HEK293 (cell line): ENCODE data around the gene ODF2.
"Not testable (repeated sequence)": the region's sequence is repeated elsewhere in the genome, so short reads cannot be mapped to it uniquely, and the experiment has no call there.

Experiments
- CTCF ChIA-PET: fragments of 350-600 bp; formaldehyde crosslinking; extraction: SDS; loops from one replicate; lab custom pipeline; 2021; ENCODE audit warnings: antibody characterized with exemption; lab: Yijun Ruan, JAX
- POLR2A ChIA-PET: fragments of 300-600 bp; formaldehyde crosslinking; extraction: SDS; loops from one replicate; lab custom pipeline; 2020; ENCODE audit warnings: antibody characterized with exemption, inconsistent platforms; lab: Yijun Ruan, JAX
- H3K27ac ChIP-seq: fragments of 200-500 bp; sonication (Bioruptor generic); 2 replicates; pipeline ENCODE4 v1.5.1; 2014; ENCODE audit warnings: low read depth, low read length, control low read depth, inconsistent platforms; ENCODE audit errors: extremely low read depth
- H3K36me3 ChIP-seq, 2 experiments: fragments of 200-500 bp in 1 of 2; sonication (Bioruptor generic) in 1 of 2; 1 replicate in 1 of 2; 2 replicates in 1 of 2; pipeline ENCODE4 v1.5.1; 2014 to 2017; ENCODE audit warnings: inconsistent platforms in 2 of 2, low read length in 2 of 2; ENCODE audit not compliant: control insufficient read depth in 2 of 2, insufficient read depth in 1 of 2
- H3K4me1 ChIP-seq: fragments of 200-500 bp; sonication (Bioruptor generic); 2 replicates; pipeline ENCODE4 v1.5.1; 2014; ENCODE audit warnings: mild to moderate bottlenecking, low read length, inconsistent platforms; ENCODE audit not compliant: control insufficient read depth, insufficient read depth
- H3K4me3 ChIP-seq: 2 replicates; pipeline ENCODE4 v1.5.1; 2011; ENCODE audit warnings: low read depth, mild to moderate bottlenecking, control low read depth, low read length, moderate library complexity
- H3K9me3 ChIP-seq: fragments of 200-500 bp; sonication (Bioruptor generic); 2 replicates; pipeline ENCODE4 v1.5.1; 2014; ENCODE audit warnings: low read depth, low read length, inconsistent platforms; ENCODE audit not compliant: control insufficient read depth, insufficient read depth
- BCL11B ChIP-seq: fragments of 450-650 bp; formaldehyde crosslinking; IDR thresholded peaks from 2 replicates; pipeline ENCODE4 v1.5.1; 2016; ENCODE audit warnings: low read depth, missing biosample characterization, missing genetic modification characterization
- IKZF3 ChIP-seq: fragments of 450-650 bp; IDR thresholded peaks from 2 replicates; pipeline ENCODE4 v1.5.0; 2018; ENCODE audit warnings: missing biosample characterization, mild to moderate bottlenecking, missing genetic modification characterization, moderate library complexity
- KLF16 ChIP-seq: fragments of 450-650 bp; formaldehyde crosslinking; IDR thresholded peaks from 2 replicates; pipeline ENCODE4 v1.5.1; 2017; ENCODE audit warnings: missing biosample characterization, missing genetic modification characterization
- ZBTB17 ChIP-seq: fragments of 450-650 bp; formaldehyde crosslinking; IDR thresholded peaks from 2 replicates; pipeline ENCODE4 v1.5.1; 2016; ENCODE audit warnings: missing biosample characterization, missing genetic modification characterization
- ZFP3 ChIP-seq: fragments of 450-650 bp; formaldehyde crosslinking; IDR thresholded peaks from 2 replicates; pipeline ENCODE4 v1.5.1; 2016; ENCODE audit warnings: low read depth, missing biosample characterization, missing genetic modification characterization
- ZFP41 ChIP-seq: fragments of 450-650 bp; formaldehyde crosslinking; IDR thresholded peaks from 2 replicates; pipeline ENCODE4 v1.5.1; 2016; ENCODE audit warnings: missing biosample characterization, missing genetic modification characterization, borderline replicate concordance
- ZNF155 ChIP-seq: fragments of 450-650 bp; formaldehyde crosslinking; IDR thresholded peaks from 2 replicates; pipeline ENCODE4 v1.5.1; 2016; ENCODE audit warnings: missing biosample characterization, missing genetic modification characterization
- ZNF157 ChIP-seq: fragments of 450-650 bp; formaldehyde crosslinking; IDR thresholded peaks from 2 replicates; pipeline ENCODE4 v1.5.1; 2016; ENCODE audit warnings: missing biosample characterization, missing genetic modification characterization
- ZNF19 ChIP-seq: fragments of 450-650 bp; formaldehyde crosslinking; IDR thresholded peaks from 2 replicates; pipeline ENCODE4; 2016; ENCODE audit warnings: missing biosample characterization, missing genetic modification characterization, low read depth
- ZNF202 ChIP-seq: fragments of 450-650 bp; formaldehyde crosslinking; IDR thresholded peaks from 2 replicates; pipeline ENCODE4 v1.5.1; 2016; ENCODE audit warnings: missing biosample characterization, missing genetic modification characterization, borderline replicate concordance
- ZNF324 ChIP-seq: fragments of 450-650 bp; formaldehyde crosslinking; IDR thresholded peaks from 2 replicates; pipeline ENCODE4 v1.5.1; 2016; ENCODE audit warnings: missing biosample characterization, missing genetic modification characterization
- ZNF555 ChIP-seq: fragments of 450-650 bp; formaldehyde crosslinking; conservative IDR thresholded peaks from 2 replicates; pipeline ENCODE4 v1.5.1; 2017; ENCODE audit warnings: missing biosample characterization, mild to moderate bottlenecking, missing genetic modification characterization, inconsistent platforms
- ZNF654 ChIP-seq: fragments of 450-650 bp; formaldehyde crosslinking; IDR thresholded peaks from 2 replicates; pipeline ENCODE4 v1.5.1; 2016; ENCODE audit warnings: low read depth, missing biosample characterization, missing genetic modification characterization
- ZNF658 ChIP-seq: fragments of 450-650 bp; formaldehyde crosslinking; IDR thresholded peaks from 2 replicates; pipeline ENCODE4; 2016; ENCODE audit warnings: missing biosample characterization, missing genetic modification characterization
- ZNF707 ChIP-seq: fragments of 450-650 bp; formaldehyde crosslinking; IDR thresholded peaks from 2 replicates; pipeline ENCODE4 v1.5.1; 2016; ENCODE audit warnings: missing biosample characterization, missing genetic modification characterization
- ZNF785 ChIP-seq: fragments of 450-650 bp; formaldehyde crosslinking; IDR thresholded peaks from 2 replicates; pipeline ENCODE4 v1.5.1; 2016; ENCODE audit warnings: missing biosample characterization, missing genetic modification characterization
- TF ChIP-seq, protein P1 (sequence below): fragments of 450-650 bp; formaldehyde crosslinking; IDR thresholded peaks from 2 replicates; pipeline ENCODE4 v1.5.1; 2016; ENCODE audit warnings: missing biosample characterization, missing genetic modification characterization
- TF ChIP-seq, protein P2 (sequence below): fragments of 450-650 bp; formaldehyde crosslinking; IDR thresholded peaks from 2 replicates; pipeline ENCODE4 v1.5.1; 2017; ENCODE audit warnings: missing biosample characterization, missing genetic modification characterization
- TF ChIP-seq, protein P3 (sequence below): fragments of 450-650 bp; formaldehyde crosslinking; IDR thresholded peaks from 2 replicates; pipeline ENCODE4 v1.5.1; 2016; ENCODE audit warnings: missing biosample characterization, missing genetic modification characterization
- TF ChIP-seq, protein P4 (sequence below): fragments of 450-650 bp; formaldehyde crosslinking; IDR thresholded peaks from 2 replicates; pipeline ENCODE4 v1.5.1; 2017; ENCODE audit warnings: missing biosample characterization, mild to moderate bottlenecking, missing genetic modification characterization, moderate library complexity
- TF ChIP-seq, protein P5 (sequence below): fragments of 450-650 bp; formaldehyde crosslinking; IDR thresholded peaks from 2 replicates; pipeline ENCODE4 v1.5.1; 2016; ENCODE audit warnings: missing biosample characterization, missing genetic modification characterization

The ODF2 gene

DNA sequence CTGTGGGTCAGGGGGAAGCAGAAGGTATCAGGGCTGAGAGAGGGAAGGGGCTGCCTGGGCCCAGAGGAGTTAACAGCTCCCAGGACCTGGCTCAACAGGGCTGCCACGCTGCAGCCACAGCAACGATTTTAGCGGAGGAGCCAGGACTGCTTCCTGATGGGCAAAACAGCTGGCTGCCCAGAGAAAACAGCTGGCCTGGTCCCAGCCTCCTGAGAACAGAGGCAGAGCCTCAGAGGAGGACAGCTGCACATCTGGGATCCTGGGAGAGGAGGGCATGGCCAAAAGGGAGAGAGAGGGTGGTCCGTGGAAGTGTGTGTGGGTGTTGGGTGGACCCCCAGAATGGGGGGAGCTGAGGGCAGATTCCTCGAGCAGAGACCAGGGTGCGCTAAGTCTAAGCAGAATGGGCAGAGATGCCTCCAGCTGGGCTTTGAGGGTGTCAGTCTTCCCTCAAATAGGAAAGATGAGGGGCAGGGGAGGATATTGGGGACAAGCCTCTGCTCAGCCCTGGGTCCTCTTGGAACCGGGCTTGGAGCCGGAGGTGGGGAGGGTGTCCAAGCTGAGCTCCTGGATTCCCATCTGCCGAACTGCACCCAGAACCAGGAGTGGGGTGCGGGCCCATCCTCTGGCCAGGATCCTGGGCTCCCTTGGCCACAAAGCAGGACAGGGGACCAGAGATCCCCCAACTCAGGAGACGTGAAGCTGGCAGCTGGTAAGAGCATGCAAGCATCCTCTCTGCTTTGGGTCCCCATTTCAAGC lies 44.3 kb upstream of the ODF2 start:
- H3K36me3 ChIP-seq: no peaks in the 10 kb centered on the region
- no peaks in the 10 kb centered on the region for H3K4me1 ChIP-seq
- ChIA-PET CTCF (interaction anchor here (0.6 to 5.1 kb wide), 17 partner anchors 9 to 322 kb away, joined by 3 to 69 read pairs (median 4); partner anchors contain the start of gene CERCAM), POLR2A (interaction anchor here (1.2 kb wide), 1 partner anchor 41 kb away, joined by 6 read pairs; the partner anchor contains the start of gene URM1)
- TF ChIP-seq ZNF202: no peak
- TF ChIP-seq, protein P1, sequence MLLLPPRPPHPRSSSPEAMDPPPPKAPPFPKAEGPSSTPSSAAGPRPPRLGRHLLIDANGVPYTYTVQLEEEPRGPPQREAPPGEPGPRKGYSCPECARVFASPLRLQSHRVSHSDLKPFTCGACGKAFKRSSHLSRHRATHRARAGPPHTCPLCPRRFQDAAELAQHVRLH (tag by site-specific recombination): no peak
- TF ChIP-seq ZNF157 (tag by site-specific recombination): no peak
- TF ChIP-seq KLF16 (tag by site-specific recombination): no peak
- peak; percentile 87 for TF ChIP-seq ZNF707 (tag by site-specific recombination)
- TF ChIP-seq ZBTB17 (tag by site-specific recombination): no peak
- TF ChIP-seq ZNF658 (tag by site-specific recombination): no peak
- no peaks in the 10 kb centered on the region for H3K9me3 ChIP-seq
- H3K27ac ChIP-seq: no peak overlapping the region
- no peak overlapping the region for H3K4me3 ChIP-seq

DNA sequence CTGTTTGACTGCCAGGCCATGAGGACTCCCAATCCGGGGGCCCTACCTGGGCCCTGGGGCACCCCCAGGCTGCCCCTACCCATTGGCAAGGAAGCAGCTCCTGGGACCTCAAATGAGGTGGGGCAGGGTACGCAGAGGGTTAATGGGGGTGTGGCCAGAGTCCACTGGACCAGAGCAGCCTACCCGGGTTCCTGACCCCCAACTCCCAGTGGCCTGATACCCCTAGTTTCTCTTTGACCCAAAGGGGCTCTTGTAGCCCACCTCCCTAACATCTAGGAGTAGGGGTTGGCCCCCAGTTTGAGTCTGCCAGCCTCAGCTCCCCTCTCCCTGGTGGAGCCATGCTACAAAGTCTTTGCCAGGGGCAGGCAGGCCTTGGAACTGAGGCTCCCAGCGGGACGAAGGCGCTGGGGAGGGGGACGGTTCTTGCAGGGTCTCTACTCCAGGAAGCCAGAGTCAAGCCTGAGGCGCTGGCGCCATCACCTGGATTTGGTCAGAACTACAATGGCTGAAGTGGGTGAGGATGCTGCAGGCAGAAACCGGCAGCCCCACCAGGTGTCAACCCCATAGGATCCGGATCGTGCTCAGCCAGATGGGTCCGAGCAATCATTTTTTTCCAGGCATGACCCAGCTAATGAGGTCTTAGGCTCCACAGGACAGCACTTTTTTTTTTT lies 43.6 kb upstream of the ODF2 start:
- no peak for TF ChIP-seq ZFP41 (tag by site-specific recombination)
- TF ChIP-seq ZNF19 (tag by site-specific recombination): no peak
- no peak for TF ChIP-seq BCL11B
- no peak for TF ChIP-seq ZNF324
- TF ChIP-seq ZNF202: no peak
- TF ChIP-seq ZNF155 (tag by site-specific recombination): no peak
- TF ChIP-seq, protein P2, sequence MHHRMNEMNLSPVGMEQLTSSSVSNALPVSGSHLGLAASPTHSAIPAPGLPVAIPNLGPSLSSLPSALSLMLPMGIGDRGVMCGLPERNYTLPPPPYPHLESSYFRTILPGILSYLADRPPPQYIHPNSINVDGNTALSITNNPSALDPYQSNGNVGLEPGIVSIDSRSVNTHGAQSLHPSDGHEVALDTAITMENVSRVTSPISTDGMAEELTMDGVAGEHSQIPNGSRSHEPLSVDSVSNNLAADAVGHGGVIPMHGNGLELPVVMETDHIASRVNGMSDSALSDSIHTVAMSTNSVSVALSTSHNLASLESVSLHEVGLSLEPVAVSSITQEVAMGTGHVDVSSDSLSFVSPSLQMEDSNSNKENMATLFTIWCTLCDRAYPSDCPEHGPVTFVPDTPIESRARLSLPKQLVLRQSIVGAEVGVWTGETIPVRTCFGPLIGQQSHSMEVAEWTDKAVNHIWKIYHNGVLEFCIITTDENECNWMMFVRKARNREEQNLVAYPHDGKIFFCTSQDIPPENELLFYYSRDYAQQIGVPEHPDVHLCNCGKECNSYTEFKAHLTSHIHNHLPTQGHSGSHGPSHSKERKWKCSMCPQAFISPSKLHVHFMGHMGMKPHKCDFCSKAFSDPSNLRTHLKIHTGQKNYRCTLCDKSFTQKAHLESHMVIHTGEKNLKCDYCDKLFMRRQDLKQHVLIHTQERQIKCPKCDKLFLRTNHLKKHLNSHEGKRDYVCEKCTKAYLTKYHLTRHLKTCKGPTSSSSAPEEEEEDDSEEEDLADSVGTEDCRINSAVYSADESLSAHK (tag by site-specific recombination): no peak
- TF ChIP-seq IKZF3 (tag by site-specific recombination): 0 out of 2 replicates have a peak, but pooled peaks have one; percentile 14
- TF ChIP-seq ZFP3 (tag by site-specific recombination): no peak
- TF ChIP-seq, protein P3, sequence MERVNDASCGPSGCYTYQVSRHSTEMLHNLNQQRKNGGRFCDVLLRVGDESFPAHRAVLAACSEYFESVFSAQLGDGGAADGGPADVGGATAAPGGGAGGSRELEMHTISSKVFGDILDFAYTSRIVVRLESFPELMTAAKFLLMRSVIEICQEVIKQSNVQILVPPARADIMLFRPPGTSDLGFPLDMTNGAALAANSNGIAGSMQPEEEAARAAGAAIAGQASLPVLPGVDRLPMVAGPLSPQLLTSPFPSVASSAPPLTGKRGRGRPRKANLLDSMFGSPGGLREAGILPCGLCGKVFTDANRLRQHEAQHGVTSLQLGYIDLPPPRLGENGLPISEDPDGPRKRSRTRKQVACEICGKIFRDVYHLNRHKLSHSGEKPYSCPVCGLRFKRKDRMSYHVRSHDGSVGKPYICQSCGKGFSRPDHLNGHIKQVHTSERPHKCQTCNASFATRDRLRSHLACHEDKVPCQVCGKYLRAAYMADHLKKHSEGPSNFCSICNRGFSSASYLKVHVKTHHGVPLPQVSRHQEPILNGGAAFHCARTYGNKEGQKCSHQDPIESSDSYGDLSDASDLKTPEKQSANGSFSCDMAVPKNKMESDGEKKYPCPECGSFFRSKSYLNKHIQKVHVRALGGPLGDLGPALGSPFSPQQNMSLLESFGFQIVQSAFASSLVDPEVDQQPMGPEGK (tag by site-specific recombination): no peak
- TF ChIP-seq, protein P4, sequence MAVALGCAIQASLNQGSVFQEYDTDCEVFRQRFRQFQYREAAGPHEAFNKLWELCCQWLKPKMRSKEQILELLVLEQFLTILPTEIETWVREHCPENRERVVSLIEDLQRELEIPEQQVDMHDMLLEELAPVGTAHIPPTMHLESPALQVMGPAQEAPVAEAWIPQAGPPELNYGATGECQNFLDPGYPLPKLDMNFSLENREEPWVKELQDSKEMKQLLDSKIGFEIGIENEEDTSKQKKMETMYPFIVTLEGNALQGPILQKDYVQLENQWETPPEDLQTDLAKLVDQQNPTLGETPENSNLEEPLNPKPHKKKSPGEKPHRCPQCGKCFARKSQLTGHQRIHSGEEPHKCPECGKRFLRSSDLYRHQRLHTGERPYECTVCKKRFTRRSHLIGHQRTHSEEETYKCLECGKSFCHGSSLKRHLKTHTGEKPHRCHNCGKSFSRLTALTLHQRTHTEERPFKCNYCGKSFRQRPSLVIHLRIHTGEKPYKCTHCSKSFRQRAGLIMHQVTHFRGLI (tag by site-specific recombination): no peak
- TF ChIP-seq ZNF555 (tag by site-specific recombination): no peak
- TF ChIP-seq, protein P5, sequence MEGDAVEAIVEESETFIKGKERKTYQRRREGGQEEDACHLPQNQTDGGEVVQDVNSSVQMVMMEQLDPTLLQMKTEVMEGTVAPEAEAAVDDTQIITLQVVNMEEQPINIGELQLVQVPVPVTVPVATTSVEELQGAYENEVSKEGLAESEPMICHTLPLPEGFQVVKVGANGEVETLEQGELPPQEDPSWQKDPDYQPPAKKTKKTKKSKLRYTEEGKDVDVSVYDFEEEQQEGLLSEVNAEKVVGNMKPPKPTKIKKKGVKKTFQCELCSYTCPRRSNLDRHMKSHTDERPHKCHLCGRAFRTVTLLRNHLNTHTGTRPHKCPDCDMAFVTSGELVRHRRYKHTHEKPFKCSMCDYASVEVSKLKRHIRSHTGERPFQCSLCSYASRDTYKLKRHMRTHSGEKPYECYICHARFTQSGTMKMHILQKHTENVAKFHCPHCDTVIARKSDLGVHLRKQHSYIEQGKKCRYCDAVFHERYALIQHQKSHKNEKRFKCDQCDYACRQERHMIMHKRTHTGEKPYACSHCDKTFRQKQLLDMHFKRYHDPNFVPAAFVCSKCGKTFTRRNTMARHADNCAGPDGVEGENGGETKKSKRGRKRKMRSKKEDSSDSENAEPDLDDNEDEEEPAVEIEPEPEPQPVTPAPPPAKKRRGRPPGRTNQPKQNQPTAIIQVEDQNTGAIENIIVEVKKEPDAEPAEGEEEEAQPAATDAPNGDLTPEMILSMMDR (tag by site-specific recombination): no peak
- TF ChIP-seq ZNF785 (tag by site-specific recombination): no peak
- peak; percentile 68 for TF ChIP-seq ZNF654 (tag by site-specific recombination)
- H3K27ac ChIP-seq: no peak overlapping the region
- no peak overlapping the region for H3K4me3 ChIP-seq
- H3K4me1 ChIP-seq: no peaks in the 10 kb centered on the region
- CTCF ChIA-PET: interaction anchor here (0.6 to 5.1 kb wide), 14 partner anchors 8 to 234 kb away, joined by 3 to 69 read pairs (median 4); partner anchors contain the start of gene CERCAM
- POLR2A ChIA-PET: interaction anchor here (1.2 kb wide), 1 partner anchor 42 kb away, joined by 6 read pairs; the partner anchor contains the start of gene URM1
- no peaks in the 10 kb centered on the region for H3K9me3 ChIP-seq
- H3K36me3 ChIP-seq: no peaks in the 10 kb centered on the region

DNA sequence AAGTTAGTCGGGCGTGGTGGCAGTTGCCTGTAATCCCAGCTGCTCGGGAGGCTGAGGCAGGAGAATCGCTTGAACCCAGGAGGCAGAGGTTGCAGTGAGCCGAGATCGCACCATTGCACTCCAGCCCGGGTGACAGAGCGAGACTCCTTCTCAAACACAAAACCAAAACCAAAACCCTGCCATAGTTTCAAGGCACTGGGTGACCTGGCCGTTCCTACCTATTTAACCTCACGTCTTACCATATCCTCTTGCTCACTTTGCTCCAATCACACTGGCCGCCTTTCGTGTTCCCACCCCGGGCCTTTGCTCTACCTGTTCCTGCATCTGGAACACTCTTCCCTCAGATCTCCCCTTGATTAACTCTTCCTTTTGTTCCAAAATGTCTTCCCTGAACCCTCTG lies 42.1 kb upstream of the ODF2 start:
- H3K4me3 ChIP-seq, H3K4me1 ChIP-seq, H3K27ac ChIP-seq, POLR2A ChIA-PET, H3K36me3 ChIP-seq, H3K9me3 ChIP-seq: not testable (repeated sequence)
- CTCF ChIA-PET: interaction anchor here (0.6 to 5.1 kb wide), 3 partner anchors 13 to 832 kb away, joined by 3 to 69 read pairs (median 4); no protein-coding TSS in a partner anchor
